ENCODE results near the gene CD22.
"Not testable (repeated sequence)": the region's sequence is repeated elsewhere in the genome, so short reads cannot be mapped to it uniquely, and the experiment has no call there.

CD22 gene

GRCh38 chr19:35328851-35329285, at the start of gene CD22:
Gene CD22 (plus strand): TSS chr19:35329187. CDS start chr19:35332041, 2,854 bp downstream.
- no peak for DNase-seq (ENCODE audit: low spot score)

GRCh38 chr19:35279374-35279773, 49.6 kb upstream of the CD22 start:
- DNase-seq (ENCODE audit: low spot score): no peak

DNA sequence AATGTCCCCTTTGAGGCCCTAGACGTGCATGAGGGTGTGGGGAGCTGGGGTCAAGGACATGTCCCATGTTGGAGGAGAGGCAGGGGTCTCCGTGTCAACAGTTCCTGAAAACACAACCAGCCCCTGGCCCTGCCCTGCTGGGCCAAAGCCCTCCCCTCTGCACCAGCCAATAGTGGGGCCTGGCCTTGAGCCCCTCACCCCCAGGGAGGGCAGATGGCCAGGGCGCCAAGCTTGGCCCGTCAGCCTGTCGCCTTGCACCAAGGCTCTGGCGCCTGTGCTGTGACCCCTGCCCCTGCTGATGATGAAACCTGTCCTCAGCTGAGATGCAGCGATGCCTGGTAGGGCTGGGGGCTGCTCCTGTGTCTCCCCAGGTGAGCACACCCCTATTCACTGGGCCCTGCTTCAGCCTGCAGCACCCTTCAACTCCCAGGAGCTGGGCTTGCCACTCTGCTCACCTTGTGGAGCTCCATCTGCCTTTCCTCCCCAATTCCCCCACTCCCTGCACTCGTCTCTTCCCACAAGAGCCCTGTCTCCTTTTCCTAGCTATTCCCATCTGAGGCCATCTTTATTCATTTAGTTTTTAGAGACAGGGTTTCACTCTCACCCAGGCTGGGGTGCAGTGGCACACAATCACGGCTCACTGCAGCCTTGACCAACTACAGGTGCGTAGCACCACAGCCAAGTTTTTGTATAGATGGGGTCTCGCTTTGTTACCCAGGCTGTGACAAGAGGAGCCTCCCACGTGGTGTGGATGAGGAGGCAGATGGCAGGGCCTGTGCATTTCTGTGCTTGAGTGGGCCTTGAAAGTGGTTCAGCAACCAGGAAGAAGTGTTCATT, 48.8 kb upstream of the CD22 start:
- DNase-seq (ENCODE audit: low spot score): no peak

DNA sequence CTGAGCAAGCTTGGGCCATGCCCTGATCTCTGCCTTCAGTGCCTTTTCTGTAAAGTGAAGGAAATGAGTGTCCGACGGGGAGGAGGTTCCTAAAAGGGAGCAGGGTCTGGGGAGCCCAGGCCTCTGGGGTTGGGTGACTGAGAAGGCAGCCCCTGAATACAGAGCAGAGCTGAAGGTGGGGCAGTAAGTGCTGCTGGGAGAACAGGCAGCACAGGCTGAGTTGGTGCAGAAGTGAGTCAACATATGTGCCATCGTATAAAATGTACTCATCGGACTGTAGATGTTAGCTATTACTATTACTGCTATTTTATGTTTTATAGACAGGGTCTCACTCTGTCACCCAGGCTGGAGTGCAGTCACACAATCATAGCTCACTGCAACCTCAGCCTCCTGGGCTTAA, 47.7 kb upstream of the CD22 start:
- DNase-seq (ENCODE audit: low spot score): no peak

- no peak for DNase-seq (ENCODE audit: low spot score)
These were observed 44.6 kb upstream of the CD22 start for GRCh38 chr19:35284153-35285094.

DNA sequence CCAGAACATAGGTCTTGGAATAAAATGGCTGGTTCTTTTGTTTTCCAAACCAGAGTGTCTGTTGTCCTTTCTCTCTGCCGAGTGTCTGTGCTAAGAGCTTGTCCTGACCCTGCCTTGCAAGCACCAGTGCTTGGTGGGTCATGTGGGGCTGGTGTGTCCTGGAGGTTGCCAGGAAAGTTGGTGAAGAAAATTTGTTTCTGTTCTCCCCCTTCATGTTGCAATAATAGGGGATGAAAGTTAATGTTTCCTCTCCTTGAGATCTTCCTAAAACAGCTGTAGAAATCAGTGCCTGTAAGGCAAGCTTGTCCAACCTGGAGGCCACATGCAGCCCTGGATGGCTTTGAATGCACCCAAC, 43.9 kb upstream of the CD22 start:
- DNase-seq (ENCODE audit: low spot score): no peak

DNA sequence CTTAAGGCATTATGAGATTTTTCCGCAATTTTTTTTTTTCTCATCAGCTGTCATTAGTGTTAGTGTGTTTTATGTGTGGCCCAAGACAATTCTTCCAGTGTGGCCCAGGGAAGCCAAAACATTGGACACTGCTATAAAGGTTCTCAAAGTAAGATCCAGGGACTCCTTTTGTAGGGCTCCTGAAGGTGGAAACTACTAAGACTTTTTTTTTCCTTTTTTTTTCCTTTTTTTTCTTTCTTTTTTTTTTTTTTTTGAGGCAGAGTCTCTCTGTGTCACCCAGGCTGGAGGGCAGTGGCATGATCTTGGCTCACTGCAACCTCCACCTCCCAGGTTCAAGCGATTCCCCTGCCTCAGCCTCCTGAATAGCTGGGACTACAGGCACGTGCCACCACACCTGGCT, 43.5 kb upstream of the CD22 start:
- not testable (repeated sequence) for DNase-seq (ENCODE audit: low spot score)

GRCh38 chr19:35286101-35286500, 42.9 kb upstream of the CD22 start:
- not testable (repeated sequence) for DNase-seq (ENCODE audit: low spot score)

DNA sequence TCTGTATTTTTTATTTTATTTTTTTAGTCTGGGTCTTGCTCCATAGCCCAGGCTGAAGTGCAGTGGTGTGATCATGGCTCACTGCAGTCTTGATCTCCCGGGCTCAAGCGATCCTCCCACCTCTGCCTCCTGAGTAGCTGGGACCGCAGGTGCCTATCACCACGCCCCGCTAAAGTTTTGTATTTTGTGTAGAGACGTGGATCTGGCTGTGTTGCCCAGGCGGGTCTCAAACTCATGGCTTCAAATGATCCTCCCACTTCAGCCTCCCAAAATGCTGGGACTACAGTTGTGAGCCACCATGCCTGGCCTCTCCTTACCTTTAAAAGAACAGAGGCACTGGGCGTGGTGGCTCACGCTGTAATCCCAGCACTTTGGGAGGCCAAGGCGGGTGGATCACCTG, 41.3 kb upstream of the CD22 start:
- no peak for DNase-seq (ENCODE audit: low spot score)

- no peak for DNase-seq (ENCODE audit: low spot score)
These were observed 40.7 kb upstream of the CD22 start for GRCh38 chr19:35288331-35288730.

GRCh38 chr19:35288906-35289305, 40.1 kb upstream of the CD22 start:
- no peak for DNase-seq (ENCODE audit: low spot score)

GRCh38 chr19:35290381-35291127, 38.4 kb upstream of the CD22 start:
- DNase-seq (ENCODE audit: low spot score): no peak

GRCh38 chr19:35291259-35291658, 37.7 kb upstream of the CD22 start:
- no peak for DNase-seq (ENCODE audit: low spot score)

DNA sequence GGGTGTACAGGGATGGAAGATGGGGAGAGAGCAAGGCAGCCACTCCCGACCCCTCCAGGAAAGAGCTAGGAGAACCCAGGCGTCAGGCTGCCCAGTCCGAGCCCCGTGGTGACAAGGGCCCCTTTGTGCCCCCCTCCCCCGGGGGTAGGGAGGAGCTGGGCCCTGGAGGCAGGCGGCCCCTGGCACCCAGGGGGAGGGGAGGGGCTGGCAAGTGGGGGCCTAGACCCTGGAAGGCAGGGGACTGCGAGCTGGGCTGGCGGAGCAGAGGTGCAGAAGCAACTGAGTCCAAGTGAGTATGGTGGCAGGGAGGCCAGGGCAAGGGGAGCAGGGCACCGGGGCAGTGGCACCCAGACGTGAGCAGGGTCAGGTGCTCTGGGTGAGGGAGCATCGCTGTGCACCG, 37.1 kb upstream of the CD22 start, which contains the start of gene MAG:
MAG (plus strand) TSS at position 246 of the 400 bp plus-strand sequence. CDS start 3,248 bp downstream, outside the sequence.
- no peak for DNase-seq (ENCODE audit: low spot score)

GRCh38 chr19:35292421-35293362, 36.3 kb upstream of the CD22 start:
- no peak for DNase-seq (ENCODE audit: low spot score)

- no peak for DNase-seq (ENCODE audit: low spot score)
These were observed 35.6 kb upstream of the CD22 start for GRCh38 chr19:35293363-35293739.

GRCh38 chr19:35293808-35294207, 35.2 kb upstream of the CD22 start:
- no peak for DNase-seq (ENCODE audit: low spot score)

- no peak for DNase-seq (ENCODE audit: low spot score)
These were observed 34.7 kb upstream of the CD22 start for GRCh38 chr19:35294328-35294727.

DNA sequence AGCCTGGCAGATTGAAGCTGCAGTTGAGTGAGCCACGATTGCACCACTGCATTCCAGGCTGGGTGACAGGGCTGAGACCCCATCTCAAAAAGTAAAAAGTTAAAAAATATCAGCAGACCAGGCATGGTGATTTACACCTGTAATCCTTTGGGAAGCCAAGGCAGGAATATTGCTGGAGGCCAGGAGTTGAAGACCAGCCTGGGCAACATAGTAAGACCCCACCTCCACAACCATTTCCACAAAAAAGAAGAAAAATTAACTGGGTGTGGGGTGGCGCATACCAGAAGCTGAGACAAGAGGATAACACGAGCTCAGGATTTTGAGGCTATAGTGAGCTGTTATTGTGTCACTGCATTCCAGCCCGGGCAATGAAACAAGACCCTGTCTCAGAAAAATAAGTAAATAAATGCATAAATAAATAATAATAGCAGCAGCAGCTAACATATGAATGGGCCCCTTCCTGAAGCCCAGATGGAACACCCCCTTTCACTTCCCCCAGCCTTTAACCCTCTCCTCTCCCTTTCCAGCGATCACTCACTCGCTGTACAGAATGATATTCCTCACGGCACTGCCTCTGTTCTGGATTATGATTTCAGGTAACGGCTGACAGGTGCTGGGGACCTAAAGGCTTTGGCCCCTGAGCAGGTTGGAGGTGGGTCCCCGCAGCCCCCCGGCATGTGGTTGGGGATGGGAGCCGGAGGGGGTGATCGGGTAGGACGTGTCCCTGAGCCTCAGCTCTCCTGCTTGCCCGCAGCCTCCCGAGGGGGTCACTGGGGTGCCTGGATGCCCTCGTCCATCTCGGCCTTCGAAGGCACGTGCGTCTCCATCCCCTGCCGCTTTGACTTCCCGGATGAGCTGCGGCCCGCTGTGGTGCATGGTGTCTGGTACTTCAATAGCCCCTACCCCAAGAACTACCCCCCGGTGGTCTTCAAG, 33.9 kb upstream of the CD22 start:
- no peak for DNase-seq (ENCODE audit: low spot score)
